ENCODE data around the gene CASZ1. TPM values are rescaled to one million over a fixed set of nuclear protein-coding genes. Genes with fewer than 3 reads are reported as not detected.

CASZ1 gene
- polyA plus RNA-seq, 4 donors, result 14.1 to 24.5 (median 19.9) TPM

GRCh38 chr1:10755970-10756521, 40.4 kb downstream of the CASZ1 start:
- peak in 1 of 4 donors; percentile 59 for DNase-seq (ENCODE audit: low read depth in 4 of 4, low spot score in 3 of 4)

DNA sequence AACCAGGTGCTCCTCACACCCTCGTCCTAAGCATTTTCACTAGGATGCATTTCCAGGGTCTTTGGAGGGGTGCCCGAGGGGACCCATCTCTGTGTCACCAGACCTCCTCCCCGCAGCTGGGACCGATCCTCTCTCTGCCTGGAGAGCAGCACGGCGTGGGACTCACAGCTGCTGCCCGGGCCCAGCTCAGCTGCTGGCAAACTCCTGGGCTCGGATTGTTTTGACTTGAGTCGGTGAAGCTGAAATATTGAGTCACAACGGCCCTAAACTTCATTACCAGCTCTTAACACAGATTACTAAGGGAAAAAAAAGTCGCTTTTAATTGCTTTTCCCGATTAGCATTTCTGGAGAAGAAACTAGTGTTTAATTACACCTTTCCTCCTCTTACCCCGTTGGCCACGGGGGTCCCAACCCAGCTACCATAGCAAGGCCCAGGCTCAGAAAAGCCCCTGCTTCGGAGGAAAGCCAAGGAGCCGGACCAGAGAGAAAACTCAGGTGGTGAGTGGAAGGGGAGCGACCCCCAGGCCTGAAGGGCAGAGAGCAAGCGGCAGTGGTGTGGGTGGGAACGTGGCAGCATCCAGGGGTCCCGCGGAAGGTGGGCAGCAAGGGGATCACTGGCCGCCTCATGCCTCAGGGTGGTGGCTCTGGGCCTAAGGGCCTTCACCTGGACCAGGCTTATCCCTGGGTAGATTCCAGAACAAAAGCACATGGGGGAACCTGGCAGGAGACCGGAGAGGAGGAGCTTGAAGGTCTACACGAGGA, 41.7 kb downstream of the CASZ1 start:
- DNase-seq (ENCODE audit: low read depth in 4 of 4, low spot score in 3 of 4), result no peak

DNA sequence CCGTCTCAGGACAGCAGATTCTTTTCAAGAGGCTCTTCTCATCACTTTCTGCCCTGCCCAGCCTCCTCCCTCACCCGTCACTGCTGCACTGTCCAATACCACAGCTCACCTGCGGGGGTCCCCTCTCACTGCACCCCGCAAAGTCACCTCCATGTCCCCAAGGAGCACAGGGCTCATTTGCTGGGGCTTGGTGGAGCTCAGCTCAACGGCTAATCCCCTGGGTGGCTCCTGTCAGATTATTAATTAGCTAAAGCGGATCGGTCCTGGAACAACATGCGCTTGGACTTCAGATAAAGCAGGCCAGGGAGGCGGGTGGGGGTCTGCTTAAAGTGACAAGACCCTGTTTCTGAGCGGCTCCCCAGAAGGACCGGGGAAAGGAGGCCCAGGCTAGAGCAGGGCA, 43.1 kb downstream of the CASZ1 start:
- DNase-seq (ENCODE audit: low read depth in 4 of 4, low spot score in 3 of 4), result no peak

- DNase-seq (ENCODE audit: low read depth in 4 of 4, low spot score in 3 of 4), result no peak
Observed at GRCh38 chr1:10751561-10752085, 44.8 kb downstream of the CASZ1 start.

GRCh38 chr1:10751160-10751559, 45.3 kb downstream of the CASZ1 start:
- DNase-seq (ENCODE audit: low read depth in 4 of 4, low spot score in 3 of 4), result no peak

DNA sequence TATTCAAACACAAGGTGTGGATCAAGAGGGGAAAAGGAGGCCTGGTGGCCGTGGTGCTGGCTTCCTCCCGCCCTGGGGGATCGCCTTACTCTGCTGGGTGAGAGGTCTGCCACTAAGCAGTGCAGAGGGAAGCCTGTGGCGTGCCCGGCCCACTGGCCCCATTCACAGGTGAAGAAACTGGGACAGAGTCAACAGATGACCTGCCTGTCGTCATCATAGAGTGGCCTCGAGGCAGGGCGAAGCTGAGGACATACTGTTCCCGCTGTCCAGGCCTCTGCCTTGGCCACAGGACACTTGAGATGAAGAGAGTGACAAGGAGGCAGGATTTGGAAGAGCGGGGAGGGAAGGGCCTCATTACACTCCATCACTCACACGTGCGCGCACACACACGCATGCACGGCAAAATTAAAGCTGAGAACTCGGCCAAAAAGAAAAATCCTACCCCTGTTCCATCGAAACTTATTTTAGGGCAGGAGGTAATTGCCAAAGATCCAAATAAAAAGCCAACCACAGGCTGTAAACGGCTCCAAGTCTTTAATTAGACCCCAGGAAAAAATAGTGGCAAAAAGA, 50.5 kb downstream of the CASZ1 start:
- no peak for DNase-seq (ENCODE audit: low read depth in 4 of 4, low spot score in 3 of 4)

DNA sequence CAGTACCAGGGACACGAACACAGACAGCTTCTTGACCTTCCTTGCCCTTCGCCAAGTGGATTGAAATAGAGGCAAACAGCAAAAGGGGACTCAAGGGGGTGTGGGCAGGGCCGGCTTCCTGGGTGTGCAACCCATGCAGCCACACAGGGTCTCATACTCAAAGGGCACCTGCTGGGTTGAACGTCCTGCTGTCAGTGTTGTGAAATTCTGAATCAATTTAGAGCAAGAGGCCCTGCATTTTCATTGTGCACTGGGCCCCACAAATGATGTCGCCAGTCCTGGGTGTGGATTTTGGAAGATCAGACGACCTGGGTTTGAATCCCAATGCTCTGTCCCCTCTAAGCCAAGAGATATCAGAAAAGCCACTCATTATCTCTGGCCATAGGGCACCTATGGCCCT, 51.1 kb downstream of the CASZ1 start:
- DNase-seq (ENCODE audit: low read depth in 4 of 4, low spot score in 3 of 4), result no peak

GRCh38 chr1:10744654-10745238, 51.7 kb downstream of the CASZ1 start:
- no peak for DNase-seq (ENCODE audit: low read depth in 4 of 4, low spot score in 3 of 4)

- DNase-seq (ENCODE audit: low read depth in 4 of 4, low spot score in 3 of 4), result no peak
Observed at GRCh38 chr1:10744029-10744428, 52.4 kb downstream of the CASZ1 start.

DNA sequence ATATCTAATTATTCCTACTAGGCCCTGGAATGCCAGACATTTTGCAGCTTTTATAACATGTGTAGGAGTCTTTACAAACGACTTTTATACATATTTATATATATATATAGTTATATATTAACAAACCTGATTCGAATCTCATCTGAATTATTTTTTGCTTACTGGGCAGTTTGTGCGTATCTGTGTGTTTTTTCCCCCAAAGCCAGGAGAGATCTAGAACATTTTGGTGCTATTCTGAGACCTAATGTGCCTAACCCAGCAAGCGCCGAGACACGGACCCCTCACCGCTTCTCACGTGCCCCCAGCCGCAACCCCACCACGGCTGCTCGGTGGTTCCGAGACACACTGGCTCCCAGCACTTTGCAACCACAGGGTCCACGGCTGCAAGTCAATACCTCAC, 54.8 kb downstream of the CASZ1 start:
- DNase-seq (ENCODE audit: low read depth in 4 of 4, low spot score in 3 of 4), result no peak

DNA sequence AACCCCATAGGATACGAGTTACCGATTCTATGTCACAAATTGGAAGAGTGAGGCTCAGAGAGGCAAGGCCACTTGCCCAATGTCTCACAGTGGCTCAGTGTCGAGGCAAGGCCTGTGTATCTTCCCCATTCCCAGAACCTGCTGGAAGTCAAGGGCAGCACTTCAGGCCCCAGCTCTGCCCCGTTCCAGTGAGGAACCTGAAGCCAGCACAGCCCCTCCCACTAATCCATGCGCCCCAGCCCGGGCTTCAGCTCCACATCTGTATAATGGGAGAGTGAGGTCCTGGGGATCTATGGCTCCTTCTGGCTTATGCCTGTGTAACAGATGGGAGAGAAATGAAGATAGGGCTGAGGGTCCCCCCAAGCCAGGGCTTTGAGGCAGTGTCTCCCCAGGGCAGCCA, 56.3 kb downstream of the CASZ1 start:
- DNase-seq (ENCODE audit: low read depth in 4 of 4, low spot score in 3 of 4), result no peak

DNA sequence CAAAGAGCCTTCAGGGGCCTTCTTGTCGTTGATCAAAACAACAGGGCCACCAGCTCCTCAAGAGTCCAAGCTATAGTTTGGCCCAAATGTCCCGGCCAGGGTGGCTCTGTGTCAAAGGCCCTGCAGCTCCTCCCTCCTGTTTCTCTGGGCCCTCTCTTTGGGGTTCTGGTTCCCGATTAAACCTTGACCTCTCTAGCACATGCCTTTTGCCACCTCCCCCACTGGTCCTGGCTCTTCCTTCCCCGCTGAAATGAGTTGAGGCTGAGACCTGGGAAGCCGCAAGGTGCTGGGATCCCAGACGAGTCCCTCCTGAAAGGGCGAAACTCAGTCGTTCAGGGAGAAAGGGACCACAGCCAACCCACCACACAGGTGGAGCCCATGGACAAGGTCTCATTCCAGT, 56.9 kb downstream of the CASZ1 start:
- no peak for DNase-seq (ENCODE audit: low read depth in 4 of 4, low spot score in 3 of 4)

DNA sequence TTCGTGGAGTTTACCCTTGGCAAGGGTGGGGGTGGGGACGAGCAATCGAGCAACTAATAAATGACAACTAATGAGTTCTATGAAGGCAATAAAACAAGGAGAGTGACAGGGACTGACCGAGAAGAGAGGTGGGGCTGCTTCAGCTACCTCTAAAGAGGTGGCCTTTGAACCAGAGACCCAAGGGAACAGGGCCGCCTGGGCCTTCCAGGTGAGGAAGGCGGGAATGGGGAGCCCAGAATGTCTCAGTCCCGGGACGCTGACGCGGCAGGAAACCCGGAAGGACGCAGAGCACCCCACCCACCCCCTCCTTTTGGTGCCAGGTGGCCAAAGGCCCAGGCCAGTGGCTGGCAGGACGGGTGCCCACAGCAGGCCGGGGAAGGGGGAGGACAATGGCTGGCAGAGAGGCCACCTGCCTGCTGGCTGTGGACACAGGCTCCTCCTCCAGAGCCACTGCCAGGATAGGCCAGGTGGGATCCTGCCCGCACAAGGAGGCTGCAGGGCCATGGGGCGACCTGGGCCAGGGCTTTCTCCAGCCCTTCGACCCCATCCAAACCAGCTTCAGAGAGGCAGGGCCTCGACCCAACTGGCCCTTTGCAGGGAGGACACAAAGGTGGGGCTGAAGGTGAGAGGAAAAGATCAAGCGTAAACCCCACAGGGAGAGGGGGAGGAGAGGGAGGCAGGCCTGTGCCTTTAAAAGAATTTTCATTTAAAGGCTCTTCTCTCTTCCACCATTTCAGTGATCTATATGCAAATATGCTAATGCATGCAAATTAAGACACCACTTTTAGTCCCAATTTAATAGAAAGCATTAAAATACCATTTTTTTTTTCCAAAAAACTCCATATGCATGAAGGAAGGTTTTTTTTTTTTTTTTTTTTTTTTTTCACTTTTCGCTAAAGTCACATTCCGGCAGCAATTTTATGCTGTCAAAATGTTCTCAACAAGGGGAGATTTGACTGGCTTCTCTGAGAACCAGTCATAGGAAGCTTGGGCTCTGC, 58.1 kb downstream of the CASZ1 start:
- no peak for DNase-seq (ENCODE audit: low read depth in 4 of 4, low spot score in 3 of 4)

DNA sequence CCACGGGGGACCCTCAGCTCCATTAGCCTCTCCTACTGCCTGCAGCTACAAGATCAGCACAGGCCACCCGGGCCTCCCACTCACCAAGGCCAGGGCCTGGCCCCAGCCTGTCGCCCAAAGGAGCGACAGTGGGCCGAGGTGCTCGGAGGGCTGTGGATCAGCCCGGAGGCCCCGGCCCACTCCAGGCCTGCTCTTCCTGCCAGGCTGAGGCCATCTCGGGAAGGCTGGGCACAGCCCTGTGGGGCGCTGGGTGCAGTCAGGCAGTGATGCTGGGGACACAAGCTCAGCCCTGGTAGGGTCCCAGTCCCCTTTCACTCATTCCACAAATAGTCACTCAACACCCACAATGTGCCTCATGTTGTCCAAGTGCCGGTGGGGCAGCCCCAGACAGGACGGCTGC, 58.8 kb downstream of the CASZ1 start:
- DNase-seq (ENCODE audit: low read depth in 4 of 4, low spot score in 3 of 4), result no peak

- no peak for DNase-seq (ENCODE audit: low read depth in 4 of 4, low spot score in 3 of 4)
Observed at GRCh38 chr1:10736634-10737586, 59.5 kb downstream of the CASZ1 start.

- no peak for DNase-seq (ENCODE audit: low read depth in 4 of 4, low spot score in 3 of 4)
Observed at GRCh38 chr1:10735563-10736305, 60.7 kb downstream of the CASZ1 start.

GRCh38 chr1:10734962-10735544, 61.4 kb downstream of the CASZ1 start:
- DNase-seq (ENCODE audit: low read depth in 4 of 4, low spot score in 3 of 4), result no peak

DNA sequence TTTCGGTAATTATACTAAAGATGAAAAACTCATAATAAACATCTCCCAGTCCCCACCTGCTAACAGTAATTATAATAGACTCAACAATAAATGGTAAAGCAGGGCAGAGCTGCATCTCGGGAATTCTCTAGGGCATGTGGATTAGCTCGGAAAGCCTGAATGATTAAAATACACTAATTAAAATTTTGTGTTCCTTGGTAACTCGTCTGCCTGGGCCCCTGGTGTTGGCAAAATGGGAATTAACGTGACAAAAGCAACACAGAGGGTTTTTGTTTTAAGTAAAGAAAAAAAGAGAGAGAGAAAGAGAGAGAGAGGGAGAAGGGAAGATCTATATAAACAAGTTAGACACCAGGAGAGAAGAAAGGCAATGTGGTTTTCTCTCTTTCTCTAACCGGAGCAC, 62.1 kb downstream of the CASZ1 start:
- no peak for DNase-seq (ENCODE audit: low read depth in 4 of 4, low spot score in 3 of 4)
